B cell (primary cell): ENCODE measurements around the gene RGL1. TPM values are rescaled to one million over a fixed set of nuclear protein-coding genes. Genes with fewer than 3 reads are reported as not detected.

Experiments
- ATAC-seq: fragments of 200-7000 bp; cut with Tn5 transposase; one replicate; pipeline ENCODE4 v1.10.0; 2021; ENCODE audit warnings: low read depth, mild to moderate bottlenecking, moderate number of reproducible peaks, moderate library complexity
- CTCF ChIA-PET: fragments of 350-600 bp; sonication (Branson Sonifier 250); formaldehyde crosslinking; loops from one replicate; lab custom pipeline; 2021; ENCODE audit warnings: antibody characterized with exemption, inconsistent platforms; lab: Charles Lee
- POLR2A ChIA-PET: fragments of 350-600 bp; sonication (Branson Sonifier 250); formaldehyde crosslinking; loops from one replicate; lab custom pipeline; 2021; ENCODE audit warnings: antibody characterized with exemption; lab: Charles Lee
- DNase-seq: peaks from one replicate; pipeline ENCODE4 v3.0.0; 2013
- H2AFZ ChIP-seq: 2 replicates; pipeline ENCODE4 v1.6.1; 2012; ENCODE audit warnings: mild to moderate bottlenecking, low read depth, low read length; ENCODE audit not compliant: insufficient read depth, poor library complexity, severe bottlenecking
- H3K27ac ChIP-seq, 2 donors: 1 replicate in 1 of 2; 2 replicates in 1 of 2; pipeline ENCODE4 v1.5.1; 2012 to 2013; ENCODE audit warnings: low read length in 2 of 2, mild to moderate bottlenecking in 2 of 2, moderate library complexity in 1 of 2
- H3K27me3 ChIP-seq, 4 experiments: fragments of 200-600 bp in 1 of 4; sonication (generic) in 1 of 4; replicated peaks in 1 of 4; 1 replicate in 2 of 4; 2 replicates in 2 of 4; pipeline versions ENCODE4 v1.6.1 to v1.7.0; 2013 to 2016; ENCODE audit warnings: low read length in 3 of 4, mild to moderate bottlenecking in 2 of 4, mixed read lengths in 1 of 4, moderate library complexity in 1 of 4; ENCODE audit not compliant: insufficient read depth in 4 of 4, control insufficient read depth in 3 of 4; ENCODE audit errors: control extremely low read depth in 1 of 4
- H3K36me3 ChIP-seq, 2 experiments: replicated peaks in 1 of 2; 1 replicate in 1 of 2; 2 replicates in 1 of 2; pipeline versions ENCODE4 v1.6.1 to v1.7.1; 2013; ENCODE audit warnings: low read length in 1 of 2; ENCODE audit not compliant: insufficient read depth in 2 of 2, control insufficient read depth in 1 of 2; ENCODE audit errors: control extremely low read depth in 1 of 2, extremely low read depth in 1 of 2
- H3K4me1 ChIP-seq, 2 donors: fragments of 200-600 bp in 1 of 2; sonication (generic) in 1 of 2; 1 replicate in 1 of 2; 2 replicates in 1 of 2; pipeline versions ENCODE4 v1.5.1 to v1.6.1; 2013 to 2017; ENCODE audit warnings: low read length in 2 of 2; ENCODE audit not compliant: control insufficient read depth in 2 of 2, insufficient read depth in 2 of 2
- H3K4me2 ChIP-seq: replicated peaks from 2 replicates; pipeline ENCODE3; 2012; ENCODE audit warnings: mild to moderate bottlenecking, low read depth, low read length; ENCODE audit not compliant: poor library complexity, severe bottlenecking
- H3K4me3 ChIP-seq, 5 experiments: fragments of 200-600 bp in 1 of 5; sonication (generic) in 1 of 5; 1 replicate in 3 of 5; 2 replicates in 2 of 5; pipeline versions ENCODE4 v1.5.1 to v1.7.0; 2011 to 2016; ENCODE audit warnings: low read length in 4 of 5, mild to moderate bottlenecking in 4 of 5, low read depth in 2 of 5, control low read depth in 1 of 5, moderate library complexity in 1 of 5; ENCODE audit not compliant: insufficient read depth in 1 of 5; ENCODE audit errors: control extremely low read depth in 1 of 5, extremely low read depth in 1 of 5
- H3K79me2 ChIP-seq: fragments of 200-600 bp; sonication (generic); one replicate; pipeline ENCODE4 v1.6.0; 2016; ENCODE audit warnings: low read length; ENCODE audit not compliant: control insufficient read depth, insufficient read depth
- H3K9ac ChIP-seq: fragments of 200-600 bp; sonication (generic); 2 replicates; pipeline ENCODE4 v1.6.1; 2017; ENCODE audit warnings: mild to moderate bottlenecking, low read length, moderate library complexity
- H3K9me3 ChIP-seq, 3 donors: one replicate each; pipeline versions ENCODE4 v1.6.1 to v1.7.1; 2013; ENCODE audit warnings: low read length in 2 of 3; ENCODE audit not compliant: control insufficient read depth in 2 of 3, insufficient read depth in 1 of 3; ENCODE audit errors: control extremely low read depth in 1 of 3
- H4K20me1 ChIP-seq: 2 replicates; pipeline ENCODE4 v1.6.0; 2012; ENCODE audit warnings: mild to moderate bottlenecking, low read length; ENCODE audit not compliant: insufficient read depth, control insufficient read depth, poor library complexity, severe bottlenecking
- H3K27ac Mint-ChIP-seq: one replicate; pipeline ENCODE4 v1.8.0; 2021; ENCODE audit warnings: mixed read lengths
- H3K27me3 Mint-ChIP-seq: one replicate; pipeline ENCODE4 v1.8.0; 2021; ENCODE audit warnings: mixed read lengths
- H3K4me1 Mint-ChIP-seq: one replicate; pipeline ENCODE4 v1.8.0; 2021; ENCODE audit warnings: mixed read lengths
- H3K4me3 Mint-ChIP-seq: one replicate; pipeline ENCODE4 v1.8.0; 2021; ENCODE audit warnings: mixed read lengths
- H3K9me3 Mint-ChIP-seq: one replicate; pipeline ENCODE4 v1.8.0; 2022; ENCODE audit warnings: mixed read lengths; ENCODE audit not compliant: insufficient read depth
- EZH2 ChIP-seq: IDR thresholded peaks from 2 replicates; pipeline ENCODE4 v1.6.1; 2012; ENCODE audit warnings: borderline replicate concordance, low read depth, mild to moderate bottlenecking, moderate library complexity, low read length; ENCODE audit not compliant: insufficient read depth, poor library complexity, severe bottlenecking
- WGBS: methylation state at CpG from one replicate; pipeline ENCODE4 v1.1.5; 2013; ENCODE audit warnings: missing lambda C conversion rate; ENCODE audit not compliant: insufficient coverage; 5-methylcytosine and 5-hydroxymethylcytosine counted together
- intact Hi-C: fragments of 100-400 bp; cut with micrococcal nuclease; formaldehyde crosslinking; loops from one replicate; pipeline ENCODE4 v1.10.0; 2022
- polyA plus RNA-seq: library from polyadenylated mRNA; depleted of rRNA; stranded (reverse); fragments of >200 nt; gene quantifications from 2 replicates; pipeline ENCODE4 v1.2.3, GENCODE V29; 2012
- total RNA-seq, 2 donors: library from RNA; stranded (reverse); fragments of 120-200 nt in 1 of 2; gene quantifications; 1 replicate in 1 of 2; 2 replicates in 1 of 2; pipeline versions ENCODE4 v1.2.3 to v1.2.4, GENCODE V29; 2013 to 2022
- TF ChIP-seq, protein P1 (sequence below): fragments of 200-600 bp; IDR thresholded peaks from one replicate; pipeline ENCODE4 v1.8.0; 2022; ENCODE audit warnings: antibody characterized with exemption, mild to moderate bottlenecking

The RGL1 gene
- total and polyA plus RNA-seq, 2 donors (not counting 1 experiment from before 2014, with no cell fraction given) = 0.09 to 1.1 TPM

DNA sequence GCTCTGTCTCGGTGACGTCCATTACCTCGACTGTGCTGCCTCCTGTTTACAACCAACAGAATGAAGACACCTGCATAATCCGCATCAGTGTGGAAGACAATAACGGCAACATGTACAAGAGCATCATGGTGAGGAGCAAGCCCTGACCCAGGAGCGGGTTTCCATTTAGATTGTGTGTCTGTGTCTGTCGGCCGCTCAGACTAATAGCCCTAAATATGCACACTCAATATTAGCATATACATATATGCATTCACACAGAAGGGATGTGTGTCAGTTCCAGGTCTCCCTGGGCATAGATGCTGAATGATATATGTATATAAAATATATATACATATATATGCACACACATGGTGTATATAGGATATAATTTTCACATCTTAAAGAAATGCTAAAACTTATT lies 111.7 kb downstream of the RGL1 start:
- H3K9ac ChIP-seq = no peak overlapping the region
- Mint-ChIP-seq H3K27ac (no peak overlapping the region), H3K27me3 (no peaks in the 10 kb centered on the region), H3K4me1 (peaks cover 23% of the 10 kb centered on the region), H3K9me3 (no peaks in the 10 kb centered on the region), H3K4me3 (no peak overlapping the region)
- peaks cover 12 to 17% of the 10 kb centered on the region in 2 donors for H3K4me1 ChIP-seq
- no peak overlapping the region for H2AFZ ChIP-seq
- 100% methylated on average over 5 of the region's 8 CpGs for WGBS
- intact Hi-C loops = loop anchor here (1.0 to 10.0 kb wide), 5 partner anchors 72 to 634 kb away; no protein-coding TSS in a partner anchor
- no peaks in the 10 kb centered on the region for H3K36me3 ChIP-seq
- CTCF ChIA-PET = interaction anchor here (0.5 to 5.8 kb wide), 50 partner anchors 9 to 635 kb away, joined by 3 to 377 read pairs (median 4); partner anchors contain the start of genes APOBEC4 and TSEN15
- H4K20me1 ChIP-seq = no peaks in the 10 kb centered on the region
- H3K79me2 ChIP-seq = no peaks in the 10 kb centered on the region
- no peak overlapping the region for H3K27ac ChIP-seq
- no peak overlapping the region for H3K4me3 ChIP-seq
- TF ChIP-seq, protein P1, sequence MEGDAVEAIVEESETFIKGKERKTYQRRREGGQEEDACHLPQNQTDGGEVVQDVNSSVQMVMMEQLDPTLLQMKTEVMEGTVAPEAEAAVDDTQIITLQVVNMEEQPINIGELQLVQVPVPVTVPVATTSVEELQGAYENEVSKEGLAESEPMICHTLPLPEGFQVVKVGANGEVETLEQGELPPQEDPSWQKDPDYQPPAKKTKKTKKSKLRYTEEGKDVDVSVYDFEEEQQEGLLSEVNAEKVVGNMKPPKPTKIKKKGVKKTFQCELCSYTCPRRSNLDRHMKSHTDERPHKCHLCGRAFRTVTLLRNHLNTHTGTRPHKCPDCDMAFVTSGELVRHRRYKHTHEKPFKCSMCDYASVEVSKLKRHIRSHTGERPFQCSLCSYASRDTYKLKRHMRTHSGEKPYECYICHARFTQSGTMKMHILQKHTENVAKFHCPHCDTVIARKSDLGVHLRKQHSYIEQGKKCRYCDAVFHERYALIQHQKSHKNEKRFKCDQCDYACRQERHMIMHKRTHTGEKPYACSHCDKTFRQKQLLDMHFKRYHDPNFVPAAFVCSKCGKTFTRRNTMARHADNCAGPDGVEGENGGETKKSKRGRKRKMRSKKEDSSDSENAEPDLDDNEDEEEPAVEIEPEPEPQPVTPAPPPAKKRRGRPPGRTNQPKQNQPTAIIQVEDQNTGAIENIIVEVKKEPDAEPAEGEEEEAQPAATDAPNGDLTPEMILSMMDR = no peak
- no peak for TF ChIP-seq EZH2
- DNase-seq (no peak), ATAC-seq (no peak)
- POLR2A ChIA-PET = interaction anchor here (1.0 kb wide), 1 partner anchor 261 kb away, joined by 3 read pairs; no protein-coding TSS in a partner anchor
- H3K4me2 ChIP-seq = no peak overlapping the region
- peaks cover 0 to 3% (median 0%) of the 10 kb centered on the region in 4 experiments for H3K27me3 ChIP-seq
- H3K9me3 ChIP-seq = no peaks in the 10 kb centered on the region

DNA sequence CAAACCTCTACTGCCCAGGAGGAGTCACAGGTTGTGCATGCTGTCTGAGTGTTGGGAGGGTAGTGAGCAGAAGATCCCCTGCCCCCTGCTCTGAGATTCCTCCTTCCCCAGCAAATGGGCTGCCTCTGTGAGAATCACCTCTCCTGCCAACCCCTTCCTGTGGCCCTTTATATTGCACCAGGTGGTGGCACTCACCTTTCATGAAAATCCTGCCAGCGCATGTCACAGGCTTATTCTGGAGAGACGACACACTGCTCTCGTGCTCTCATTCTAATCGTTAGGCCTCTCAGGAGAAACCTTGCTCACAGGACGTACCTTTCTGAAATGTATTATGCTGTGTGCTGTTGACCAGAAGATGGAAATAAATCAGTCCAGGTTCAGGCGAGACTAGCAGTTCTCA lies 113.7 kb downstream of the RGL1 start:
- H2AFZ ChIP-seq = no peak overlapping the region
- ChIA-PET CTCF (interaction anchor here (3.2 kb wide), 1 partner anchor 263 kb away, joined by 38 read pairs; no protein-coding TSS in a partner anchor), POLR2A (no interaction called here)
- Mint-ChIP-seq H3K27me3 (no peaks in the 10 kb centered on the region), H3K4me3 (no peak overlapping the region), H3K9me3 (no peaks in the 10 kb centered on the region), H3K4me1 (peaks cover 7% of the 10 kb centered on the region), H3K27ac (no peak overlapping the region)
- peaks cover 0 to 3% (median 0%) of the 10 kb centered on the region in 4 experiments for H3K27me3 ChIP-seq
- H3K4me3 ChIP-seq = no peak overlapping the region
- TF ChIP-seq EZH2 = no peak
- H3K27ac ChIP-seq = no peak overlapping the region
- no peaks in the 10 kb centered on the region for H4K20me1 ChIP-seq
- intact Hi-C loops = loop anchor here (5.0 to 10.0 kb wide), 4 partner anchors 74 to 636 kb away; no protein-coding TSS in a partner anchor
- 95% methylated on average over 4 of the region's 6 CpGs for WGBS
- no peaks in the 10 kb centered on the region for H3K36me3 ChIP-seq
- H3K4me2 ChIP-seq = no peak overlapping the region
- no peak overlapping the region for H3K9ac ChIP-seq
- ATAC-seq = no peak
- no peaks in the 10 kb centered on the region for H3K9me3 ChIP-seq
- H3K79me2 ChIP-seq = no peaks in the 10 kb centered on the region
- no peak for DNase-seq
- peaks cover 0 to 5% of the 10 kb centered on the region in 2 donors for H3K4me1 ChIP-seq
